GM12801 (cell line): ENCODE data around the gene NPFFR1.

ENCODE experiments used
- TF ChIP-seq, protein P1 (sequence below): IDR thresholded peaks from one replicate; pipeline ENCODE4 v1.5.1; 2011; ENCODE audit warnings: control low read depth; ENCODE audit not compliant: insufficient read length; ENCODE audit errors: extremely low read depth

The NPFFR1 gene

DNA sequence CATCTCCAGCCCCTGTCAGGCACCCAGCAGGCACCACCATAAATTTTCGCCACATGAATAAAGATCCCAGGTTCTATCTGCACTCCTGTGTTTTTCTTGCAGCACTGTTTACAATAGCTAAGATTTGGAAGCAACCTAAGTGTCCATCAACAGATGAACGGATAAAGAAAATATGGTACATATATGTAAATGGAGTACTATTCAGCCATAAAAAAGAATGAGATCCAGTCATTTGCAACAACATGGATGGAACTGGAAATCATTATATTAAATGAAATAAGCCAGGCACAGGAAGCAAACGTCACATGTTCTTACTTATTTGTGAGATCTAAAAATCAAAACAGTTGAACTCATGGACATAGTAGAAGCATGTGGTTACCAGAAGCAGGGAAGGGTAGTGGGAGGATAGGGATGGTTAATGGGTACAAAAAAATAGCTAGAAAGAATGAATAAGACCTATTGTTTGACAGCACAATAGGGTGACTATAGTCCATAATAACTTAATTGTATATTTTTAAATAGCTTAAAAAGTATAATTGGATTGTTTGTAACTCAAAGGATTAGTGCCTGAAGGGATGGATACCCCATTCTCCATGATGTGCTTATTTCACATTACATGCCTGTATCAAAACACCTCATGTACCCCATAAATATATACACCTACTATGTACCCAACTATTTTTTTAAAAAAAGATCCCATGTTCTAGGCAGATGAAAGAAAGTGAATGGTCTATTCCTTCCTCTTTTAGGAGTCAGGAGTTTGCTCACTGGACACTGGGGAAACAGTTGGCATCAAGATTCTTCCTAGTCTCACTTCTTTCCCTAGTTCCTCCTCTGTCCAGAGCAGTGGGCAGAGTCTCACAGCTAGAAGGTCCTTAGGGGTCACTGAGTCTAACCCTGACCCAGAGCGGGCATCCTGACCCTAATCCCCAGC lies 1.0 kb upstream of the NPFFR1 start:
- TF ChIP-seq, protein P1, sequence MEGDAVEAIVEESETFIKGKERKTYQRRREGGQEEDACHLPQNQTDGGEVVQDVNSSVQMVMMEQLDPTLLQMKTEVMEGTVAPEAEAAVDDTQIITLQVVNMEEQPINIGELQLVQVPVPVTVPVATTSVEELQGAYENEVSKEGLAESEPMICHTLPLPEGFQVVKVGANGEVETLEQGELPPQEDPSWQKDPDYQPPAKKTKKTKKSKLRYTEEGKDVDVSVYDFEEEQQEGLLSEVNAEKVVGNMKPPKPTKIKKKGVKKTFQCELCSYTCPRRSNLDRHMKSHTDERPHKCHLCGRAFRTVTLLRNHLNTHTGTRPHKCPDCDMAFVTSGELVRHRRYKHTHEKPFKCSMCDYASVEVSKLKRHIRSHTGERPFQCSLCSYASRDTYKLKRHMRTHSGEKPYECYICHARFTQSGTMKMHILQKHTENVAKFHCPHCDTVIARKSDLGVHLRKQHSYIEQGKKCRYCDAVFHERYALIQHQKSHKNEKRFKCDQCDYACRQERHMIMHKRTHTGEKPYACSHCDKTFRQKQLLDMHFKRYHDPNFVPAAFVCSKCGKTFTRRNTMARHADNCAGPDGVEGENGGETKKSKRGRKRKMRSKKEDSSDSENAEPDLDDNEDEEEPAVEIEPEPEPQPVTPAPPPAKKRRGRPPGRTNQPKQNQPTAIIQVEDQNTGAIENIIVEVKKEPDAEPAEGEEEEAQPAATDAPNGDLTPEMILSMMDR: no peak

DNA sequence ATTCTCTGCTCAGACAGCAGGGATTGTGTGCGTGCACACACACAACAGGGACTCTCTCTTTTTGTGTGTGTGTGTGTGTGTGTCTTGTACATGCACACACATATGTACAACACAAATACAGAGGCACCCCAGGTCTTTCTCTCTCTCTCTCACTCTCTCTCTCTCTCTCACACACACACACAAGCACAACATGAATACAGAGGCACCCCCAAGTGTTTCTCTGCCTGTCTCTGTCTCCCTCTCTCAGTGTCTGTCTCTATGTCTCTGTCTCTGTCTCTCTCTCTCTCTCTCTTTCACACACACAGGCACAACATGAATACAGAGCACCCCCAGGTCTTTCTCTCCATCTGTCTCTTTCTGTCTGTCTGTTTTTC lies 746 bp downstream of the NPFFR1 start:
- TF ChIP-seq, protein P1: no peak

DNA sequence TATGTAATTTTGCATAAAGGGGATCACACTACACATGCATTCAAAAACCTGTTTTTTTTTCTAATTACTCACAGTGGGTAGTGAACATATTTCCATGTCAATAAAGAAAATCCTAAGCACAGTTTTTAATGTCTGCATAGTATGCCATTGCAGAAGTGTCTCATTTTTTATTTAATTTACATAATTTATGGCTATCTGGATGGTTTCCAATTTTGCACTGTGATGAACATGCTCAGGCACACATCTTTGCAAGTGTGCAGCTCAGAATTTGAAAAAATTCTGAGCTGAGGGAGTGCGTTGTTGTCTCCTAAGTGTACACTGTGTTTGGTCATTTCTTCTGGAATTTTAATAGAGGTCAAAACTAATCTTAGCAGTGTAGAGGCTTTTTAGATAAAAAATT lies 2.2 kb downstream of the NPFFR1 start:
- TF ChIP-seq, protein P1: no peak

DNA sequence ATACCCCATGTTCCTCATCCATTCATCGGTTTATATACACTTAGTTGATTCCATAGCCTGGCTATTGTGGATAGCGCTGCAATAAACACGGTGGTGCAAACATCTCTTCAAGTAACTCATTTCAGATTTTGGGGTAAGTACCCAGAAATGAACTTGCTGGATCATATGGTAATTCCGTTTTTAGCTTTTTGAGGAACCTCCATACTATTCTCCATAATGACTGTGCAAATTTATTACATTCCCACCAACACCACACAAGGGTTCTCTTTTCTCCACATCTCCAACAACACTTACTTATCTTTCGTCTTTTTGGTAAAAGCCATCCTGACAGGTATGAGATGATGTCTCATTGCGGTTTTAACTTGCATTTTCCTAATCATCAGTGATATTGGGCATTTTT lies 3.7 kb downstream of the NPFFR1 start:
- TF ChIP-seq, protein P1: no peak

DNA sequence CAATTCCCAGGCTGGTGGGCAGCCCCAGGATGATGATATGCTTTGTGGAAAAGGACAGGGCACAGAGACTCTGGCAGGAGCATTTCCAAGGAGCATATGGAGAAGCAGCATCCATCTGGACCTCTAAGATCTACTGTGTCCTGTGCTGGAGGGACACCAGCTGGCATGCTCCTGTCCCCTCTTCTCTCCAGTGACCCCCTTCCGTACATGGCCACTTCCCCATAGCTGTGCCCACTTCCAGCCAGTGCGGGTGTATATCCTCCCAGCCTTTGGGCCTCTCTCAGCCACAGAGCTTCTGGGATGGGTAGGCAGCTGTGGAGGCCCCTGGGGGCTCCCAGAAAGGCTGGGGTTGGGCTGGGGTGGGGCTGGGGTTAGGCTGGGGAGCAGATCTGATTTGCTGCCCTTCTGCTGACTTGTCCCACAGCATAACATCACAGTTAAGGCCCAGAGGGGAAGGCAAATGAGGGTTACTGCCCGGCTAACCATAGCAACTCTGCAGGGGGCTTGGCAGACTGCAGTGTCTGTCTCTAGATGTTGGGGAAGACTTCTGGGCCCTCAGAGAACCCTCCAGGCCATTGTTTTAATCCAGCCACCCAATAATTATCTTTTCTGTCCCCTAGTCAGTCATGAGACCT lies 6.3 kb downstream of the NPFFR1 start:
- TF ChIP-seq, protein P1: no peak

DNA sequence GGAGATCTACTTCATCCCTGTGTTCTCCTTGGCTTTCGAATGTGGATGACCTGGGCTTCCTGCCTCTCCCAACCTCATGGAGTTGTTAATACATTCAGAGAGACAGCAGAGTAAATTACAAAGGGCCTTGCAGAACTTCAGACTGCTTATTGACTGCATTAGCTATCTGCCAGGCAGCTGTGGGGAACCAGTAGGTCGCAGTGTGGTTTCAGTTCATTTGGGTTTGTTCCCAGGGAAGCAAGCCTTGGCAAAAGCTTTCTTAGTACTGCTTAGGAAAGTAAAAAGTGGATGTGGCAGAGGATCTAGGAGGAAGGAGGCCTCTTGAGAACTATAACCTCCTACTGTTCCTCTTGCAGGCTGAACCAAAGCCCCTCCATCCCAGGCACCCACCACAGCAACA lies 9.2 kb downstream of the NPFFR1 start:
- TF ChIP-seq, protein P1: no peak

DNA sequence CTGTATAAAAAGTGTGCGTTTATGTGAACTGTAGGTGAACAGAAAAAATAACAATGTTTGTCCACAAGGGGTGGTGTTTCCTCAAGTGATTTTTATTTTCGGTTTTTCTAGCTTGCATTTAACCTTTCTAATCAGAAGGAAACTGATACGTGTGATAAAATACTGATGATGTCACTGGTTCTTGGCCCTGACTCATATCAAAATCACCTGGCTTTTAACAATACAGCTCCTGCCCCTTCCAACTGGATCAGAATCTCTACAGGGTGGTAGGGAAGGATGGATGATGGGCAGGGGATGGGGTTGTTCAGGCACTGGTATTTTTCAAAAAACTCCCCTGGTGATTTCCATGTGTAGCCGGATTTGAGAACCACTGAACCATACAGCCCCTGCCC lies 10.9 kb downstream of the NPFFR1 start:
- TF ChIP-seq, protein P1: no peak
